Measurements from ENCODE around the gene MARCOL.

Gene MARCOL

GRCh38 chr5:148238418-148238794 is at the start of gene MARCOL:
Gene MARCOL, plus strand, starts transcription at chr5:148238525. Its CDS starts 73 bp downstream, at chr5:148238598.
- no peaks in the 10 kb centered on the region for H3K27me3 ChIP-seq (ENCODE audit: control insufficient read depth, insufficient read depth, low read length)
- H3K9me3 ChIP-seq (ENCODE audit: control insufficient read depth, low read length): no peaks in the 10 kb centered on the region

GRCh38 chr5:148191010-148191409 is 47.3 kb upstream of the MARCOL start:
- Histone ChIP-seq H3K9me3 (ENCODE audit: control insufficient read depth, low read length) (no peaks in the 10 kb centered on the region), H3K4me1 (ENCODE audit: control insufficient read depth, insufficient read depth, low read length) (peaks cover 7% of the 10 kb centered on the region), H3K36me3 (ENCODE audit: control insufficient read depth, insufficient read depth, low read length) (no peaks in the 10 kb centered on the region), H3K27me3 (ENCODE audit: control insufficient read depth, insufficient read depth, low read length) (no peaks in the 10 kb centered on the region), H3K4me3 (ENCODE audit: low read length) (no peak overlapping the region), H3K9ac (ENCODE audit: low read length) (no peak overlapping the region)

More at GRCh38 chr5:148238418-148238794, at the start of gene MARCOL:
- H3K36me3 ChIP-seq (ENCODE audit: control insufficient read depth, insufficient read depth, low read length): no peaks in the 10 kb centered on the region
- H3K4me1 ChIP-seq (ENCODE audit: control insufficient read depth, insufficient read depth, low read length): no peaks in the 10 kb centered on the region
- no peak within 1 kb of the TSS for H3K9ac ChIP-seq (ENCODE audit: low read length)
- no peak within 1 kb of the TSS for H3K4me3 ChIP-seq (ENCODE audit: low read length)

- no peaks in the 10 kb centered on the region for H3K36me3 ChIP-seq (ENCODE audit: control insufficient read depth, insufficient read depth, low read length)
- no peak overlapping the region for H3K9ac ChIP-seq (ENCODE audit: low read length)
Observed at GRCh38 chr5:148193202-148193601, 45.1 kb upstream of the MARCOL start.

GRCh38 chr5:148201151-148201550 is 37.2 kb upstream of the MARCOL start:
- Histone ChIP-seq H3K4me1 (ENCODE audit: control insufficient read depth, insufficient read depth, low read length) (peaks cover 10% of the 10 kb centered on the region), H3K4me3 (ENCODE audit: low read length) (no peak overlapping the region), H3K36me3 (ENCODE audit: control insufficient read depth, insufficient read depth, low read length) (no peaks in the 10 kb centered on the region), H3K9me3 (ENCODE audit: control insufficient read depth, low read length) (no peaks in the 10 kb centered on the region), H3K27me3 (ENCODE audit: control insufficient read depth, insufficient read depth, low read length) (no peaks in the 10 kb centered on the region), H3K9ac (ENCODE audit: low read length) (no peak overlapping the region)

More at GRCh38 chr5:148193202-148193601, 45.1 kb upstream of the MARCOL start:
- H3K4me1 ChIP-seq (ENCODE audit: control insufficient read depth, insufficient read depth, low read length): no peaks in the 10 kb centered on the region
- H3K4me3 ChIP-seq (ENCODE audit: low read length): no peak overlapping the region
- H3K27me3 ChIP-seq (ENCODE audit: control insufficient read depth, insufficient read depth, low read length): no peaks in the 10 kb centered on the region
- no peaks in the 10 kb centered on the region for H3K9me3 ChIP-seq (ENCODE audit: control insufficient read depth, low read length)

- H3K36me3 ChIP-seq (ENCODE audit: control insufficient read depth, insufficient read depth, low read length): no peaks in the 10 kb centered on the region
Observed at GRCh38 chr5:148202531-148203203, 35.7 kb upstream of the MARCOL start, which contains the start of gene SPINK6. Gene SPINK6, plus strand, starts transcription at chr5:148203042. Its CDS starts 55 bp downstream, at chr5:148203097.

GRCh38 chr5:148205044-148205806 is 33.1 kb upstream of the MARCOL start:
- Histone ChIP-seq H3K9me3 (ENCODE audit: control insufficient read depth, low read length) (no peaks in the 10 kb centered on the region), H3K4me1 (ENCODE audit: control insufficient read depth, insufficient read depth, low read length) (peaks cover 27% of the 10 kb centered on the region), H3K9ac (ENCODE audit: low read length) (no peak overlapping the region), H3K27me3 (ENCODE audit: control insufficient read depth, insufficient read depth, low read length) (no peaks in the 10 kb centered on the region), H3K36me3 (ENCODE audit: control insufficient read depth, insufficient read depth, low read length) (no peaks in the 10 kb centered on the region), H3K4me3 (ENCODE audit: low read length) (no peak overlapping the region)

More at GRCh38 chr5:148202531-148203203, 35.7 kb upstream of the MARCOL start, which contains the start of gene SPINK6:
- Histone ChIP-seq H3K9ac (ENCODE audit: low read length) (no peak within 1 kb of the TSS), H3K4me1 (ENCODE audit: control insufficient read depth, insufficient read depth, low read length) (peaks cover 19% of the 10 kb centered on the region), H3K9me3 (ENCODE audit: control insufficient read depth, low read length) (no peaks in the 10 kb centered on the region), H3K4me3 (ENCODE audit: low read length) (no peak within 1 kb of the TSS), H3K27me3 (ENCODE audit: control insufficient read depth, insufficient read depth, low read length) (no peaks in the 10 kb centered on the region)

GRCh38 chr5:148205865-148206264 is 32.5 kb upstream of the MARCOL start:
- H3K36me3 ChIP-seq (ENCODE audit: control insufficient read depth, insufficient read depth, low read length): no peaks in the 10 kb centered on the region
- no peaks in the 10 kb centered on the region for H3K27me3 ChIP-seq (ENCODE audit: control insufficient read depth, insufficient read depth, low read length)
- H3K4me1 ChIP-seq (ENCODE audit: control insufficient read depth, insufficient read depth, low read length): peaks cover 27% of the 10 kb centered on the region
- no peak overlapping the region for H3K9ac ChIP-seq (ENCODE audit: low read length)
- H3K4me3 ChIP-seq (ENCODE audit: low read length): no peak overlapping the region
- no peaks in the 10 kb centered on the region for H3K9me3 ChIP-seq (ENCODE audit: control insufficient read depth, low read length)

- Histone ChIP-seq H3K9ac (ENCODE audit: low read length) (no peak overlapping the region), H3K36me3 (ENCODE audit: control insufficient read depth, insufficient read depth, low read length) (no peaks in the 10 kb centered on the region), H3K9me3 (ENCODE audit: control insufficient read depth, low read length) (no peaks in the 10 kb centered on the region), H3K27me3 (ENCODE audit: control insufficient read depth, insufficient read depth, low read length) (no peaks in the 10 kb centered on the region), H3K4me3 (ENCODE audit: low read length) (no peak overlapping the region), H3K4me1 (ENCODE audit: control insufficient read depth, insufficient read depth, low read length) (peaks cover 27% of the 10 kb centered on the region)
Observed at GRCh38 chr5:148206620-148207019, 31.7 kb upstream of the MARCOL start.

GRCh38 chr5:148208226-148208625 is 30.1 kb upstream of the MARCOL start:
- H3K4me1 ChIP-seq (ENCODE audit: control insufficient read depth, insufficient read depth, low read length): peaks cover 27% of the 10 kb centered on the region
- no peaks in the 10 kb centered on the region for H3K9me3 ChIP-seq (ENCODE audit: control insufficient read depth, low read length)
- H3K27me3 ChIP-seq (ENCODE audit: control insufficient read depth, insufficient read depth, low read length): no peaks in the 10 kb centered on the region
- H3K9ac ChIP-seq (ENCODE audit: low read length): no peak overlapping the region
- H3K4me3 ChIP-seq (ENCODE audit: low read length): no peak overlapping the region
- H3K36me3 ChIP-seq (ENCODE audit: control insufficient read depth, insufficient read depth, low read length): no peaks in the 10 kb centered on the region

- H3K27me3 ChIP-seq (ENCODE audit: control insufficient read depth, insufficient read depth, low read length): no peaks in the 10 kb centered on the region
- no peak overlapping the region for H3K4me3 ChIP-seq (ENCODE audit: low read length)
- H3K4me1 ChIP-seq (ENCODE audit: control insufficient read depth, insufficient read depth, low read length): peaks cover 27% of the 10 kb centered on the region
- no peaks in the 10 kb centered on the region for H3K9me3 ChIP-seq (ENCODE audit: control insufficient read depth, low read length)
- H3K9ac ChIP-seq (ENCODE audit: low read length): no peak overlapping the region
- H3K36me3 ChIP-seq (ENCODE audit: control insufficient read depth, insufficient read depth, low read length): no peaks in the 10 kb centered on the region
Observed at GRCh38 chr5:148209151-148209770, 29.1 kb upstream of the MARCOL start.

GRCh38 chr5:148214665-148215185 is 23.6 kb upstream of the MARCOL start:
- no peaks in the 10 kb centered on the region for H3K4me1 ChIP-seq (ENCODE audit: control insufficient read depth, insufficient read depth, low read length)
- no peak overlapping the region for H3K9ac ChIP-seq (ENCODE audit: low read length)
- H3K27me3 ChIP-seq (ENCODE audit: control insufficient read depth, insufficient read depth, low read length): no peaks in the 10 kb centered on the region
- no peaks in the 10 kb centered on the region for H3K36me3 ChIP-seq (ENCODE audit: control insufficient read depth, insufficient read depth, low read length)
- H3K9me3 ChIP-seq (ENCODE audit: control insufficient read depth, low read length): no peaks in the 10 kb centered on the region
- H3K4me3 ChIP-seq (ENCODE audit: low read length): no peak overlapping the region

- Histone ChIP-seq H3K4me1 (ENCODE audit: control insufficient read depth, insufficient read depth, low read length) (no peaks in the 10 kb centered on the region), H3K36me3 (ENCODE audit: control insufficient read depth, insufficient read depth, low read length) (no peaks in the 10 kb centered on the region), H3K9ac (ENCODE audit: low read length) (no peak overlapping the region), H3K9me3 (ENCODE audit: control insufficient read depth, low read length) (no peaks in the 10 kb centered on the region), H3K27me3 (ENCODE audit: control insufficient read depth, insufficient read depth, low read length) (no peaks in the 10 kb centered on the region), H3K4me3 (ENCODE audit: low read length) (no peak overlapping the region)
Observed at GRCh38 chr5:148221508-148221907, 16.8 kb upstream of the MARCOL start.
